Stimulated activated CD8-positive, alpha-beta memory T cell treated with anti-CD3 and anti-CD28 coated beads, Interleukin-15, amount 100 ng/mL, for 24 hours (primary cell): ENCODE results near the gene FHIP1A.
A peak's percentile ranks its signal among the peaks of the same experiment; 100 is the strongest.
"Not testable (repeated sequence)": the region's sequence is repeated elsewhere in the genome, so short reads cannot be mapped to it uniquely, and the experiment has no call there.

Experiments used
- DNase-seq: peaks from one replicate; pipeline ENCODE4 v3.0.0-alpha.2; 2020; ENCODE audit warnings: low read depth

Gene FHIP1A

GRCh38 chr4:151408630-151409469, at the start of gene FHIP1A:
TSS of gene FHIP1A (plus strand) at chr4:151409176. CDS start at chr4:151566260, 157,084 bp downstream.
- peak; percentile 56 for DNase-seq

GRCh38 chr4:151359576-151359975, 49.4 kb upstream of the FHIP1A start:
- no peak for DNase-seq

- no peak for DNase-seq
Measured at GRCh38 chr4:151361126-151361525, 47.9 kb upstream of the FHIP1A start.

GRCh38 chr4:151361966-151362365, 47.0 kb upstream of the FHIP1A start:
- DNase-seq = no peak

GRCh38 chr4:151362404-151363164, 46.4 kb upstream of the FHIP1A start:
- peak; percentile 37 for DNase-seq

- DNase-seq = no peak
Measured at GRCh38 chr4:151376540-151376939, 32.4 kb upstream of the FHIP1A start.

GRCh38 chr4:151389311-151389710, 19.7 kb upstream of the FHIP1A start:
- DNase-seq = no peak

- not testable (repeated sequence) for DNase-seq
Measured at GRCh38 chr4:151389799-151390198, 19.2 kb upstream of the FHIP1A start.

- DNase-seq = no peak
Measured at GRCh38 chr4:151395873-151396272, 13.1 kb upstream of the FHIP1A start.

GRCh38 chr4:151400343-151400742, 8.6 kb upstream of the FHIP1A start:
- no peak for DNase-seq

GRCh38 chr4:151401739-151402138, 7.2 kb upstream of the FHIP1A start:
- no peak for DNase-seq

GRCh38 chr4:151402145-151402865, 6.7 kb upstream of the FHIP1A start:
- no peak for DNase-seq

- no peak for DNase-seq
Measured at GRCh38 chr4:151403656-151404055, 5.3 kb upstream of the FHIP1A start.

GRCh38 chr4:151404802-151405201, 4.2 kb upstream of the FHIP1A start:
- not testable (repeated sequence) for DNase-seq

GRCh38 chr4:151407018-151407417, 2.0 kb upstream of the FHIP1A start:
- DNase-seq = no peak

- DNase-seq = no peak
Measured at GRCh38 chr4:151407466-151408379, 1.3 kb upstream of the FHIP1A start.

GRCh38 chr4:151408380-151408629, 671 bp upstream of the FHIP1A start:
- DNase-seq = no peak

- no peak for DNase-seq
Measured at GRCh38 chr4:151409470-151410313, 716 bp downstream of the FHIP1A start.

- DNase-seq = no peak
Measured at GRCh38 chr4:151415978-151416377, 7.0 kb downstream of the FHIP1A start.

- DNase-seq = no peak
Measured at GRCh38 chr4:151417164-151417571, 8.2 kb downstream of the FHIP1A start.
